Lower lobe of right lung (tissue), 2 donors: ENCODE results near the gene GDNF. TPM values are rescaled to one million over a fixed set of nuclear protein-coding genes. Genes with fewer than 3 reads are reported as not detected.

ENCODE experiments used
- ATAC-seq, 2 donors: fragments of 200-7000 bp; cut with Tn5 transposase; one replicate each; pipeline ENCODE4 v1.9.1; 2020 to 2022; ENCODE audit warnings: mild to moderate bottlenecking in 2 of 2, moderate library complexity in 2 of 2
- DNase-seq: peaks from one replicate; pipeline ENCODE4 v3.0.0-alpha.2; 2020
- H3K27ac ChIP-seq: fragments of 200-600 bp; one replicate; pipeline ENCODE4 v1.8.0; 2022
- H3K27me3 ChIP-seq: fragments of 200-600 bp; one replicate; pipeline ENCODE4 v1.8.0; 2022; ENCODE audit warnings: low read depth
- H3K36me3 ChIP-seq: fragments of 200-600 bp; one replicate; pipeline ENCODE4 v1.8.0; 2022; ENCODE audit warnings: mild to moderate bottlenecking
- H3K4me1 ChIP-seq: fragments of 200-600 bp; one replicate; pipeline ENCODE4 v1.8.0; 2022
- H3K4me3 ChIP-seq: fragments of 200-600 bp; one replicate; pipeline ENCODE4 v1.8.0; 2022; ENCODE audit warnings: mild to moderate bottlenecking
- H3K9me3 ChIP-seq: fragments of 200-600 bp; one replicate; pipeline ENCODE4 v1.8.0; 2022
- CTCF ChIP-seq: fragments of 200-600 bp; IDR thresholded peaks from one replicate; pipeline ENCODE4 v1.8.0; 2022; ENCODE audit warnings: antibody characterized with exemption, mild to moderate bottlenecking
- intact Hi-C: fragments of 100-400 bp; cut with DNase I; formaldehyde crosslinking; loops from one replicate; pipeline ENCODE4 v1.11.0; 2022
- total RNA-seq: library from RNA; stranded (reverse); fragmentation: NEBNext Ultra II Directional; extraction: Animal tissue kit (Norgen Biotek cat#: 25700); gene quantifications from one replicate; pipeline ENCODE4 v1.2.1, GENCODE V29; 2021
- donor health status: DM: no; HTN: yes; CAD: no; lungs with severe emphysema.

GDNF gene
- total RNA-seq, 1 donor from 2014 or later = not detected

GRCh38 chr5:37808945-37809344, 30.9 kb downstream of the GDNF start:
- Histone ChIP-seq H3K4me1 (no peaks in the 10 kb centered on the region), H3K36me3 (no peaks in the 10 kb centered on the region), H3K27me3 (peaks cover 3% of the 10 kb centered on the region), H3K27ac (no peak overlapping the region), H3K4me3 (no peak overlapping the region), H3K9me3 (no peaks in the 10 kb centered on the region)
- intact Hi-C loops = no loop called here
- no peak for TF ChIP-seq CTCF
- DNase-seq (no peak), ATAC-seq (no peak)

GRCh38 chr5:37807621-37808301, 32.1 kb downstream of the GDNF start:
- Histone ChIP-seq H3K4me1 (no peaks in the 10 kb centered on the region), H3K27me3 (no peaks in the 10 kb centered on the region), H3K27ac (no peak overlapping the region), H3K36me3 (no peaks in the 10 kb centered on the region), H3K9me3 (no peaks in the 10 kb centered on the region), H3K4me3 (no peak overlapping the region)
- TF ChIP-seq CTCF = no peak
- no peak for ATAC-seq
- intact Hi-C loops = no loop called here
- DNase-seq = no peak

GRCh38 chr5:37807015-37807414, 32.8 kb downstream of the GDNF start:
- DNase-seq (no peak), ATAC-seq (no peak)
- Histone ChIP-seq H3K36me3 (no peaks in the 10 kb centered on the region), H3K27ac (no peak overlapping the region), H3K27me3 (no peaks in the 10 kb centered on the region), H3K9me3 (no peaks in the 10 kb centered on the region), H3K4me3 (no peak overlapping the region), H3K4me1 (no peaks in the 10 kb centered on the region)
- intact Hi-C loops = no loop called here
- no peak for TF ChIP-seq CTCF

- Histone ChIP-seq H3K36me3 (no peaks in the 10 kb centered on the region), H3K4me3 (no peak overlapping the region), H3K27ac (no peak overlapping the region), H3K4me1 (no peaks in the 10 kb centered on the region), H3K9me3 (no peaks in the 10 kb centered on the region), H3K27me3 (no peaks in the 10 kb centered on the region)
- ATAC-seq (no peak), DNase-seq (no peak)
- intact Hi-C loops = no loop called here
- TF ChIP-seq CTCF = no peak
These were observed 33.4 kb downstream of the GDNF start for GRCh38 chr5:37806476-37806875.

GRCh38 chr5:37806016-37806415, 33.8 kb downstream of the GDNF start:
- ATAC-seq (no peak), DNase-seq (no peak)
- intact Hi-C loops = no loop called here
- no peaks in the 10 kb centered on the region for H3K27me3 ChIP-seq
- H3K4me1 ChIP-seq = no peaks in the 10 kb centered on the region
- H3K9me3 ChIP-seq = no peaks in the 10 kb centered on the region
- no peaks in the 10 kb centered on the region for H3K36me3 ChIP-seq
- H3K27ac ChIP-seq = no peak overlapping the region
- no peak overlapping the region for H3K4me3 ChIP-seq
- no peak for TF ChIP-seq CTCF
